Measurements from ENCODE around the gene PTMS.
"Not testable (repeated sequence)": the region's sequence is repeated elsewhere in the genome, so short reads cannot be mapped to it uniquely, and the experiment has no call there.

PTMS gene, protein sequence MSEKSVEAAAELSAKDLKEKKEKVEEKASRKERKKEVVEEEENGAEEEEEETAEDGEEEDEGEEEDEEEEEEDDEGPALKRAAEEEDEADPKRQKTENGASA

DNA sequence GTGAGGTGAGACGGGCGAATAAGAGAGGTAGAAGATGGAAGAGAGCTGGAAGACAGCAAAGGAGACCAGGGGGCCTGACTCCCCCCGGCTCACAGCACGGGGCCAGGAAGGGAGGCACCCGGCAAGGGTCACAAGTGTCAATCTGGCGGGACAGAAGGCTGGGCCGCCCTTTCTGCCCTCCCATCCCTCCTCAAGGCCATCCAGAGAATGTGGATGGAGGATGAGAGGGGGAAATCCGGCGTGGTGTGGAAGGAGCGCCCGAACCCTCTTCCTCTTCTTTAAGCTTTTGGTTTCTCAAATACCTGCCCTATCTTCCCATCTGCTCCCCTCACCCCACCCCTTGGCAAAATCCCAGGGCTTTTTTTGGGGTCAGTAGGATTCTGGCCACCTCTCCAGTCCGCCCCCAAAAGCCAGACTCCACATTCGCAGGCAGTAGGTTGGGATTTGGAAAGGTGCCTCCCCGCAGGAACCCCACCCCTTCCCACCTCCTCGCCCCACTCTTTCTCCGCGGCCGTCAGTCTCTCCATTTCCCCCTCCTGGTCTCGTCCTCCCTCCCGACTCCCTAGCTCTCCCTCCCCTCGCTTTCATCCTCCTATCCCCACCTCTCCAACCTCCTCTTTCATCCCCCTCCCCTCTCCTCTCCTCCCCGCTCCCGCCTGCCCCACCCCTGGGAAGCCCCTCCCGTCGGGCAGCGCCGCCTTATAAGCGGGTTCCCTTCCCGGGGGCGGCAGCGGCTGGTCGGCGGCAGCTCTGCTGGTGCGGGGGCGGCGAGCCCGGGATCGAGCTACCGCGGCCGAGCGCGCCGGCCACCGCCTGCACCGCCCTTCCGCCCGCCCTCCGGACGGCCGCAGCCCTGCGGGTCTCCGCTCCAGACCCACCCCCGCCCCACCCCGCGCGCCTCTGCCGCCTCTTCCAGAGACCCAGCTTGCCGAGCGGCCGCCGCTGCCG lies at the start of gene PTMS:
Gene PTMS (plus strand): TSS at position 730 of the 948 bp plus-strand sequence. CDS start 343 bp downstream, outside the sequence.
- DNase-seq (ENCODE audit: low read depth in 2 of 2): no peak

DNA sequence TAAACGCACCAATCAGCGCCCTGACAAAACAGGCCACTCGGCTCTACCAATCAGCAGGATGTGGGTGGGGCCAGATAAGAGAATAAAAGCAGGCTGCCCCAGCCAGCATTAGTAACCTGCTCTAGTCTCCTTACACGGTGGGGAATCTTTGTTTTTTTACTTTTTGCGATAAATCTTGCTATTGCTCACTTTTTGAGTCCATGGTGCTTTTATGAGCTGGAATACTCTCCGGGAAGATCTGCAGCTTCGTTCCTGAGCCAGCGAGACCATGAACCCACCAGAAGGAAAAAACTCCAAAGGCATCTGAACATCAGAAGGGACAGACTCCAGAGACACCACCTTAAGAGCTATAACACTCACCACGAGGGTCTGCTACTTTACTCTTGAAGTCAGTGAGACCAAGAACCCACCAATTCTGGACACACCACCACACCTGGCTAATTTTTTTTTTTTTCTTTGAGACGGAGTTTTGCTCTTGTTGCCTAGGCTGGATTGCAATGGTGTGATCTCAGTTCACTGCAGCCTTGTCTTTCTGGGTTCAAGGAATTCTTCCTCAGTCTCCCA lies 49.2 kb upstream of the PTMS start:
- no peak for DNase-seq (ENCODE audit: low read depth in 2 of 2)

DNA sequence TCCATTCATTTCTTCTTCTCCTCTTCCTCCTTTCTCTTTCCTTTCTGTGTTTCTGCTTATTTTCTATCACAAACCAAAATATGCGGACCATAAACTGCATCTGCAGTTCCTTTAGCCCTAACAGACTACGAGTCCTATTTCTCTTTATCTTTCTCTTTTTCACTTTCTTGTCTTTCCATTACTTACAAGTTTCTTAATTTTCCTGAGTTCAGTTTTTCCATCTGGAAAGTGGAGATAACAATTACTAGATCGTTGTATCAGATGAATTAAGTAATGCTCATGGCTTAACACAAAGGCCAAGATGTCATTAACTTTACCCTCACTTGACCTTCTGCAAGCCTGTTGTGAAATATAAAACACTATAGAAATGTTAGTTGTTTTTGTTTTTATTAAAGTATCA lies 43.3 kb upstream of the PTMS start:
- no peak for DNase-seq (ENCODE audit: low read depth in 2 of 2)

DNA sequence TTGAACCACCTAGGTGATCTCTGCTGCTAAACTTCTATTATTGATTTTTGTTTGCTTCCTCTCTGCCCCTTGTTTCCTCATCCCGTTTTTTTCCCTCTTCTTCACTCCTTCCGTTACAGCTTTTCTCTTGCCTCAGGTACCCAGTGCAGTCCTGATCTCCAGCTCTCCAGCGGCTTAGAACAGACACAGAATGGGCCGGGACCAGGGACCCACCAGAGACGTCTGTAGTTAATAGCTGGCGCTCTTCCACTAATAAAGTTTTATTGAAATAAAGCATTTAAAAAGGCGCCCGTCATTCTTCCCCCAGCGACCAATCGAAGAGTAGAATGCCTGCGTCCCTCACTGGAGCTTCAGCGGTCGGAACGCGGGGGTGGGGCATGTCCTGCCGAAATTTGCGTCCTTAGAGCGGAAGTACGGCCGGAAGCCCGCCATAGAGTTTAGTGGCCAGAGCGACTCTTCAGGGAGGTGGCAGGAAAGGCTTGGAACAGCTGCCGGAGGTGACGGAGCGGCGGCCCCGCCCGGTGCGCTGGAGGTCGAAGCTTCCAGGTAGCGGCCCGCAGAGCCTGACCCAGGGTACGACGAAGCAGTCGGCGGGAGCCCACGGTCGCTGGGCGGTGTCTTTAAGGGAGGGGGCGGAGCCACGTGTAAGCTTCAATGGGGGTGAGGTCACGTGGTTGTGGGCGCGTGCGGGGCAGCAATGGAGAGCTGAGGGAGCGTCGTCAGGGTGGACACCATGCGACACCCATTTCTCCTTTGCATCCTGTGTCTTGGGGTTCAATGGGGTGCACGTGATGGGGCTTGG lies 42.4 kb upstream of the PTMS start, which contains the start of gene COPS7A:
Gene COPS7A (plus strand): TSS at position 440 of the 802 bp plus-strand sequence. CDS start 611 bp downstream, outside the sequence.
- peak; percentile 77 to 88 for DNase-seq (ENCODE audit: low read depth in 2 of 2)

DNA sequence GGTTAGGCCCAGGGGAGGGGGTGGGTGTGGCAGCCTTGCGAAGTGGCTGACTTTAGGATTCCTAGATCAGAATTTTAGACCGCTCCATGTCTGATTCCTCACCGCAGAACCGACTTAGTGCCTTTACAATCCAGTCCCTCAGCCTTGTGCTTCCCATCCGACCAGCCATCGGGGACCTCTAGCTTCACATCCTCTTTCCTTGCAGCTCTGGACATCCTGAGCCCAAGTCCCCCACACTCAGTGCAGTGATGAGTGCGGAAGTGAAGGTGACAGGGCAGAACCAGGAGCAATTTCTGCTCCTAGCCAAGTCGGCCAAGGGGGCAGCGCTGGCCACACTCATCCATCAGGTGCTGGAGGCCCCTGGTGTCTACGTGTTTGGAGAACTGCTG lies 41.8 kb upstream of the PTMS start:
- DNase-seq (ENCODE audit: low read depth in 2 of 2): no peak

DNA sequence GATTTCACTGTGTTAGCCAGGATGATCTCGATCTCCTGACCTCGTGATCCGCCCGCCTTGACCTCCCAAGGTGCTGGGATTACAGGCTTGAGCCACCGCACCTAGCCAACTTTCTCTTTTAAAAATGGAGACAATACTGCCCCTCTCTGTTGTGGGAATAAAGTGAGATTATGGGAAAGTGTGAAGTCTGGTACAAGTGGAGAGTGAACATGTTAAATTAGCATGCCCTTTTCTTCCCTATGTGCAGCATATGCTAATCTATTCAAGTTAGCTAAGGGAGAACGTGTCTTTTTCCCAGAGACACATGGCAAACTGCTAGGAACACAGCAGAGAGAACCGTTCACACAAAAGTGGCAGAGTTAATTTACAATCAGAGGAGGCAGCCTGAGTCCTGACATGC lies 40.8 kb upstream of the PTMS start:
- DNase-seq (ENCODE audit: low read depth in 2 of 2): no peak

DNA sequence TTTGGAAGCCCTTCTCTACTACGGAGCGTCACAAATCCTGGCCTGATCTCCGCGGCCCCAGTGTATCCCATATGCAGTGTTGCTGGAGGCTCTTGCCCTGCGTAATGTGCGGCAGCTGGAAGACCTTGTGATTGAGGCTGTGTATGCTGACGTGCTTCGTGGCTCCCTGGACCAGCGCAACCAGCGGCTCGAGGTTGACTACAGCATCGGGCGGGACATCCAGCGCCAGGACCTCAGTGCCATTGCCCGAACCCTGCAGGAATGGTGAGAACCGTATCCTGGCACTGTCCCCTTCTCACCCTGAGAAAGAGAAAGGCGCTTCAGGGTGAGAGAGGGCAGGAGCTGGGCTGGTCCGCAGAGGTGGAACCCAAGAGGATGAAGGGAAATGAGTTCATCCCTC lies 37.0 kb upstream of the PTMS start:
- no peak for DNase-seq (ENCODE audit: low read depth in 2 of 2)

DNA sequence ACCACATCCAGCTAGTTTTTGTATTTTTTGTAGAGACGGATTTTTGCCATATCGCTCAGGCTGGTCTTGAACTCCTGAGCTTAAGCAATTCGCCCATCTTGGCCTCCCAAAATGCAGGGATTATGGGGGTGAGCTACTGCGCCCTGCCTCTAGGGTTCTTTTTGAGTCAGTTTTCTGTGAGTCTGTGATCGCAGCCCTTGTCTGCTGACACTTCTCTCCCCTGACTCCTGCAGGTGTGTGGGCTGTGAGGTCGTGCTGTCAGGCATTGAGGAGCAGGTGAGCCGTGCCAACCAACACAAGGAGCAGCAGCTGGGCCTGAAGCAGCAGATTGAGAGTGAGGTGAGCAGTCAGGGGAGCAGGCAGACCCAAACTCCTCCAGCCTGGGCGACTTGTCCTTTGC lies 36.0 kb upstream of the PTMS start:
- DNase-seq (ENCODE audit: low read depth in 2 of 2): no peak

DNA sequence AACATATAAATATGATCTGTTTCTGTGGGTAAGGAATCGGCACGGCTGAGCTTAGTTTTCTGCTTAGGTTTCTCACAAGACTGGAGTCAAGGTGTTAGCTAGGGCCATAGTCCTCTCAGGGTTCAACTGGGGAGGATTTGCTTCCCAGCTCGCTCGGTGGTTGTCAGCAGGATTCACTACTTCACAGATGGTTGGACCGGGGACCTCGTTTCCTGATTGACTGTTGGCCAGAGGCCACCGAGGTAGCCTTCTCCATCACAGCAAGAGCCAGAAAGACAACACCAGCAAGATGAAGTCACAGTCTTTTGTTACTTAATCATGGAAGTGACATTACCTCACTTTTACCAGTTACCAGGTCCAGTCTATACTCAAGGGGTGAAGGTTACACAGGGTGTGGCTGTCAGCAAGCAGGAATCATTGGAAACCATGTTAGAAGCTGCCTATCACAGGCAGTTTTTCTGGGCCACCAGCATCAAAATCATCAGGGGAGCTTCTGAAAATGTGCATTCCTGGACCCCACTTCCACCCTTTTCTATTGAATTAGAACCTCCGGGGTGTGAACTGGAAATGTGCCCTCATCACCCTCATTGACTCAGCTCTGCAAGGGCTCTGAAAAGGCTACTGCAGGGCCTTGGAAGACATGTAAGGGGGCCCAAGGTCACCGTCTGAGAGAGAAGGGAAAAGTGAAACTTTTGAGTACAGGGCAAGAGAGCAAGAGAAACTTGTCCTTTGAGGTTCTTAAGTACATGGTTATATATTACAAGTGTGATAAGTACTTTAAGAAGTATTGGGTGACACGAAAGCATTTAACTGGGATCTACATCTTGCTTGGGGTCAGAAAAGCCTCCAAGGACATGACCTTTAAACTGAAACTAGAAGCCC lies 31.4 kb upstream of the PTMS start:
- DNase-seq (ENCODE audit: low read depth in 2 of 2): no peak

DNA sequence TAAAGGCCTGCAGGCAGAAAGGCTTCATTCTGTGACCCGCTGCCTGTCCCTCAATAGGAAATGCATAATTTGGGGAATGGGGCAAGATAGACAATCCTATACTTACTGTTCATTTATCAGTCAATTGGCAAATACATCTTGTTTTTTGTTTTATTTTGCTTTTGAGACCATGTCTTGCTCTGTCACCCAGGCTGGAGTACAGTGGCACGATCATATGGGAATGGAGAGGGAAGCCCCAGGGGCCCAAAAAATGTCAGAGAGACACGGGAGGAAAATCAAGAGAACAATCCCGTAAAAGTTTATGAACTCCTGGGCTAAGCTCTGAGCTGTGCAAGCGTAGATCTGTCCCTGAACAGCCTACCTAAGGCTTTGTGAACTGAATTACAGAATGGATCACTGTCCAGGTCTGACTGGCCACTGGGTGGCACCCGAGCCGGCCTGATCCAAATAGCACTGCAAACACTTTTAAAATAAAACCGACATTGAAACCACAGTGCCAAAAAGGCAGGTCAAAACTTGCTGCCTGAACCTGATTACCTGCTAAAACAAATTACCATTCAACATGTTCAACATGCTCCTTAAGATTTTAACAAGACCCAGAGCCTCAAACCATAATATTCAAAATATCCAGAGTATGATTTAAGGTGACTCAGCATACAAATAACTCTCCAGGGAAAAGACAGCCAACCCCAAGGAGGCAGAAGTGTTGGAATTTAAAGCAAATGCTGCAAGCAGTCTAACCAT lies 30.5 kb upstream of the PTMS start:
- DNase-seq (ENCODE audit: low read depth in 2 of 2): no peak

DNA sequence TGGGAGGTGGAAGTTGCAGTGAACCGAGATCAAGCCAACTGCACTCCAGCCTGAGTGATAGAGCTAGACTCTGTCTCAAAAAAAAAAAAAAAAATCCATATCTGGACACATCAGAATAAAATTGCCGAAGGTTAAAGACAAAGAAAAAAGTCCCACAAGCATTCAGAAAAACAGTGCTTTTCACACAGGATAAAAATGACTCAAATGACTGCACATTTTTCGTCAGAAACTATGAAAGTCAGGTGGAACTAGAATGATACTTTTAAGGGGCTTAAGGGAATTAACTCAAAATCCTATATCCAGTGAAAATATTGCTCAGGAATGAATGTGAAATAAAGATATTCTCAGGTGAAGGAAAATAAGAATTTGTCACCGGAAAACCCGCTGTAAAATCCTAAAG lies 29.4 kb upstream of the PTMS start:
- no peak for DNase-seq (ENCODE audit: low read depth in 2 of 2)

DNA sequence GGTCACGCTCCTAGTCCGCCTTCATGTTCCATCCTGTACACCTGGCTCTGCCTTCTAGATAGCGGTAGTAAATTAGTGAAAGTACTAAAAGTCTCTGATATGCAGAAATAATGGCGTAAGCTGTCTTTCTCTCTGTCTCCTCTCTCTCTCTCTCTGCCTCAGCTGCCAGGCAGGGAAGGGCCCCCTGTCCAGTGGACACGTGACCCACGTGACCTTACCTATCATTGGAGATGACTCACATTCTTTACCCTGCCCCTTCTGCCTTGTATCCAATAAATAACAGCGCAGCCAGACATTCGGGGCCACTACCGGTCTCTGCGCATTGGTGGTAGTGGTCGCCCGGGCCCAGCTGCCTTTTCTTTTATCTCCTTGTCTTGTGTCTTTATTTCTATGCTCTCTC lies 24.1 kb upstream of the PTMS start:
- not testable (repeated sequence) for DNase-seq (ENCODE audit: low read depth in 2 of 2)

DNA sequence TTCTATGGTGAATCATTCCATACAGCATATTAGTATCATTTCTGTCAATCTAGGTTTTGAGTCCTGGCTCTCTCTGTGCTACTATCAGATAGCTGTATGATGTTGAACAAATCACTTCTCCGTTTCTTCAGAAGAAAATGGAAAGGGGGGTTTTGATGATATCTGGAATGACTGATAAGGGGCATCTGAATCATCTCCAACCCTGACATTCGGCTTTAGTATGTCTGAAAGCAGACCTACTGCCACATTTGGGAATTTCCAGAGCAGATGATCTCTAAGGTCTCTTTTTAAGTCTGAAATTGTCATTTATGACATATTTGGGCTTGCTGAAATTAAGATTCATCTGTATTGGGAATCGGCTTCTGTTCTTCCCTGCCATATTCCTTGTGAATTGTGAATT lies 23.3 kb upstream of the PTMS start:
- no peak for DNase-seq (ENCODE audit: low read depth in 2 of 2)

DNA sequence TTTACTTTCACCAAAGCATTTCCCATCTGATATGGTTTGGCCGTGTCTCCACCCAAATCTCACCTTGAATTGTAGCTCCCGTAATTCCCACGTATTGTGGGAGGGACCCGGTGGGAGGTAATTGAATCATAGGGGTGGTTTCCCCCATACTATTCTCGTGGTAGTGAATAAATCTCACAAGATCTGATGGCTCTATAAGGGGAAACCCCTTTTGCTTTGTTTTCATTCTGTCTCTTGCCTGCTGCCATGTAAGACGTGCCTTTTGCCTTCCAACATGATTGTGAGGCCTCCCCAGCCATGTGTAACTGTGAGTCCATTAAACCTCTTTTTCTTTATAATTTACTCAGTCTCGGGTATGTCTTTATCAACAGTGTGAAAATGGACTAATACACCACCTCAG lies 22.9 kb upstream of the PTMS start:
- DNase-seq (ENCODE audit: low read depth in 2 of 2): not testable (repeated sequence)

DNA sequence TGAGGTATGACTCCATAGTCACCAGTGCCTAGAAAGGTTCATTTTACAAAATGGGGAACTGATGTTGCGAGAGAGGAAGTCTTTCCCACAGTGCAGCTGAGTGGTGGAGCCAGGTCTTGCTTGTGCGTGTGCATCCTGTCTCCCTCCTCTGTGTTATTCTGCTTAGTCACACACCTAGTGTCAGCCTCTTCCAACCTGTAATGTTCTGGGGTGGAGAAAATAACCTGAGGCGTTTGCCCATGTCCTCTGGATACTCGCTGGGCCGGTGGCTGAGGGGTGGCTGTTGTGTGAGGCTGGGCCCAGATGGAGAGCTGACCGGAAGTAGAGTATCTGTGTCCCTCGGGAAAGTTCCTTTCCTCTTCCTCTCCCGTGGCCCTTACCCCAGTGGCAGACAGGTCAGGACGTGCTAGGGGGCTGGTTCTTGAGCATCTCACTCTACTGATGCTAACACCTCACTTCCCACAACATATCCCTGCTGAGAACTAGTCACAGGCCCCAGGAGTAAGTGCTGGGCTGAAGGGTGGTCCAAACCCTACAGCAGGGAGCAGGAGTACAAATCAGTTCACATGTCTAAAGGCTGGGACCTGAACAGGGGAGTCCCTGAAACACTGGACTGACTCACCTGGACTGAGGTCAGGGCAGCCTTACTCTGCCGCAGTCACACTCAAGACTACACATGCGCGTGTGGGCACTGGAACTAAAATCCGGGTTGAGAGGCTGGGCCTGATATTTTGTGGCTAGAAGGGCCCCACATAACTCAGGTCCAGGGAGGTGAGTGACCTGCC lies 20.2 kb upstream of the PTMS start:
- no peak for DNase-seq (ENCODE audit: low read depth in 2 of 2)

DNA sequence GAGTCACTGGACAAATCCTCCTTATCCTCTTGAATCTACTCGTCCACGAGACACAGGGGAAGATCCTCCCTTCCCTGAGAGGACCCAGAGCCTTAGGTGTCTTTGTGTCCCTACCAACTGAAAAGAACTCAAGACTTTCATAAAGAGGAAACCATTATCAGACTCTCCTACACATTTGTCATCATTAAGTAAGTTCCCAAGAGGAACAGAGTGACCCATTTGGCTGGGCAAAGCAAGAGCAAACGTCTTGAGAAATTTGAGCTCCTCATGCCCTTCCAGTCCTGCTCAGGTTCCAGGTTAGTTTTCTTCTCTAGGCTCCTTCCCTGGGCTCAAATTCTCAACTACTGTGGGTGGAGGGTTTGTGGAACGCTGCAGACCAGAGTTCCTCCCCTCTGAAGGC lies 18.9 kb upstream of the PTMS start:
- DNase-seq (ENCODE audit: low read depth in 2 of 2): no peak

DNA sequence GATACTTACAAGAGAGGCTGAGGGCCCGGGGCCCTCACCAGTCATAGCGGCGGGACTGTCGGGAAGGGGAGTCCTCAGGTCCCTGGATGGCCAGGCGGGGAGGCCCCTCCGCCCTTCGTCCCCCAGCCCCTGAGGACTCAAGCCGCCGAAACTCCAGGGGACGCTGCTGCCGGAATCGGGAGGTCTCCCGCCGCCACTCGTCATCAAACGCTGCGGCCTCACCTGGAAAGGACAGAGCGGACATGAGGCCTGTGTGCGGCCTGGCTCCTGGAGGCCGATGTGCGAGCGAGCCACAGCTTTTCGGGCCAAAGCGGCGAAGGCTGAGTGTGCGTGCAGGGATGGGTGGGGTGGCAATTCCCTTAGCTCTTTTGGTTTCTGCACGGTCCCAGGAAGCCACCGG lies 17.4 kb upstream of the PTMS start:
- no peak for DNase-seq (ENCODE audit: low read depth in 2 of 2)

DNA sequence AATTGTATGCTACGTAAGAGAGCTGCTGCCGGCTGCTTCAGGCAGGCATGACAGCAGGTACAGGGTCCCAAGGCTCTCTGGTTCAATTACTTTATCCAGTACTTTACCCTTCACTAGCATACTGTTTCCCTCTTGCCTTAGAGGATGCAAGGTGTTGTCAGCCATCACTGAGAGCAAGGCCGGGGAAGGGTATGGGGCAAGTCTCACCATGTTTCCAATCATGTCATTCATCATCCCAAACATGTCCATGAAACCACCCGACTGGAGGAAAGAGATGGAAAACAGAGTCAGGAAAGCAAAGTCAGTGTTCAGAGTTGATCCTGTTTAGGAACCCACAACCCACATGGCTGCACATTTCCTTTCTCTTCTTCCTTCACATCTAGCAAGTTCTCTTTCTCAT lies 15.7 kb upstream of the PTMS start:
- no peak for DNase-seq (ENCODE audit: low read depth in 2 of 2)

DNA sequence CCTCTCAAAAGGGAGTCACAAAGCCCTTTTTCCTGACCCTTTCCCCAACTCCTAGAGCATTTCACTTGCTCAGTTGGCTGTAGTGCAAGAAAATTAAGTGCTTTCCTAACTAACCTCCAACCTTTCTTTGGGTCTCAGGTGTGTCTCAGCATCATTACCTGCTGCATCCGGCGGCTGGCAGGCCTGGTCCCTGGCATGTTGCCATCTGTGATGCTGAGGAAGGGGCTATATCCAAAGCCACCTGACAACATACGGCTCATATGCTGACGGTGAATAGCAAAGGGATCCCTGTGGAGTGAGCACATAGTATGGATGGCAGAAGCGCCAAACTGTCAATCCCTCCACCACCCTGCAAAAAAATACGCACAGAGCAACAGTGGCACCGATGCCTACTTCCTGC lies 14.4 kb upstream of the PTMS start:
- DNase-seq (ENCODE audit: low read depth in 2 of 2): no peak
